Measurements from ENCODE around the gene PHKA2. TPM values are rescaled to one million over a fixed set of nuclear protein-coding genes. Genes with fewer than 3 reads are reported as not detected.

PHKA2 gene
- total RNA-seq, 1 experiment from 2014 or later: 43.0 TPM

- TF ChIP-seq, protein P1, sequence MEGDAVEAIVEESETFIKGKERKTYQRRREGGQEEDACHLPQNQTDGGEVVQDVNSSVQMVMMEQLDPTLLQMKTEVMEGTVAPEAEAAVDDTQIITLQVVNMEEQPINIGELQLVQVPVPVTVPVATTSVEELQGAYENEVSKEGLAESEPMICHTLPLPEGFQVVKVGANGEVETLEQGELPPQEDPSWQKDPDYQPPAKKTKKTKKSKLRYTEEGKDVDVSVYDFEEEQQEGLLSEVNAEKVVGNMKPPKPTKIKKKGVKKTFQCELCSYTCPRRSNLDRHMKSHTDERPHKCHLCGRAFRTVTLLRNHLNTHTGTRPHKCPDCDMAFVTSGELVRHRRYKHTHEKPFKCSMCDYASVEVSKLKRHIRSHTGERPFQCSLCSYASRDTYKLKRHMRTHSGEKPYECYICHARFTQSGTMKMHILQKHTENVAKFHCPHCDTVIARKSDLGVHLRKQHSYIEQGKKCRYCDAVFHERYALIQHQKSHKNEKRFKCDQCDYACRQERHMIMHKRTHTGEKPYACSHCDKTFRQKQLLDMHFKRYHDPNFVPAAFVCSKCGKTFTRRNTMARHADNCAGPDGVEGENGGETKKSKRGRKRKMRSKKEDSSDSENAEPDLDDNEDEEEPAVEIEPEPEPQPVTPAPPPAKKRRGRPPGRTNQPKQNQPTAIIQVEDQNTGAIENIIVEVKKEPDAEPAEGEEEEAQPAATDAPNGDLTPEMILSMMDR (IDR thresholded peaks at IDR 0.05; ENCODE audit: insufficient read depth in 1 of 2, low read depth in 1 of 2, low read length in 1 of 2, severe bottlenecking in 1 of 2, unreplicated experiment in 1 of 2): no peak
- CTCF ChIA-PET: interaction anchor here (0.6 to 1.1 kb wide), 4 partner anchors 10 to 127 kb away, joined by 3 to 4 read pairs (median 4); partner anchors contain the start of genes ADGRG2 and PHKA2
- H3K27me3 Mint-ChIP-seq (ENCODE audit: insufficient read depth, unreplicated experiment): no peaks in the 10 kb centered on the region
- Histone ChIP-seq H3K9me3 (no peaks in the 10 kb centered on the region), H3K4me3 (ENCODE audit: low read depth, low read length) (no peak overlapping the region), H3K4me1 (peaks cover 8% of the 10 kb centered on the region), H3K36me3 (ENCODE audit: control insufficient read depth, insufficient read depth, low read length) (no peaks in the 10 kb centered on the region), H3K27me3 (replicated peaks; ENCODE audit: control insufficient read depth, insufficient read depth, low read length) (no peaks in the 10 kb centered on the region)
- no peaks in the 10 kb centered on the region for H3K9me3 Mint-ChIP-seq (ENCODE audit: unreplicated experiment)
- H3K36me3 Mint-ChIP-seq (ENCODE audit: insufficient read depth, unreplicated experiment): no peaks in the 10 kb centered on the region
- H3K27ac Mint-ChIP-seq (ENCODE audit: unreplicated experiment): peak overlapping the region; percentile 72
- no TSS peak for BruUV-seq (replicated peaks)
- DNase-seq: peak in 1 of 2 experiments; percentile 12
- peaks cover 14% of the 10 kb centered on the region for H3K4me1 Mint-ChIP-seq (ENCODE audit: low read depth, unreplicated experiment)
- H3K4me3 Mint-ChIP-seq (ENCODE audit: unreplicated experiment): peak overlapping the region; percentile 32
- POLR2A ChIA-PET: interaction anchor here (0.7 kb wide), 1 partner anchor 11 kb away, joined by 3 read pairs; the partner anchor contains the start of gene PHKA2
- intact Hi-C loops (cut with micrococcal nuclease; ENCODE audit: unreplicated experiment): no loop called here
These were observed 10.8 kb upstream of the PHKA2 start for GRCh38 chrX:18994713-18995112.

DNA sequence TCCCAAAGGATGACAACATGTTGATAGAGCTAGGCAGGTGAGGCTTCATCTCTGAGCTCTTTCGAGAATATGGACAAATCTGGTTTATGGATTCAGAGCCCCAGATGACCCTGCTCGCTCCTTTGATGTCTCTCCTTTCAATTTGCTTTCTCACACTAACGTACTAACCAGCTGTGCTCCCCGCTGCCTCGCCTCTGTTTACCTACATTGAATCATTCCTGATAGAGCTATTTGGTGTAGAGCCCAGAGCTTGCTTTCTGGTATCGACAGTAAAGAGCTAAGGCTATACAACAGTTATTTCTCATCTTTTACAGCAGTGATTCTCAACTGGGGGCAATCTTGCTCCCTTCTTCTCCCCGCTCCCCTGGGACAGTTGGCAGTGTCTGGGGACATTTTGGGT is 8.9 kb upstream of the PHKA2 start:
- H3K4me1 Mint-ChIP-seq (ENCODE audit: low read depth, unreplicated experiment): peaks cover 14% of the 10 kb centered on the region
- Histone ChIP-seq H3K4me3 (ENCODE audit: low read depth, low read length) (no peak overlapping the region), H3K27me3 (replicated peaks; ENCODE audit: control insufficient read depth, insufficient read depth, low read length) (no peaks in the 10 kb centered on the region), H3K4me1 (peaks cover 8% of the 10 kb centered on the region), H3K36me3 (ENCODE audit: control insufficient read depth, insufficient read depth, low read length) (no peaks in the 10 kb centered on the region), H3K9me3 (no peaks in the 10 kb centered on the region)
- peak overlapping the region; percentile 61 for H3K4me3 Mint-ChIP-seq (ENCODE audit: unreplicated experiment)
- intact Hi-C loops (cut with micrococcal nuclease; ENCODE audit: unreplicated experiment): no loop called here
- ChIA-PET POLR2A (no interaction called here), CTCF (no interaction called here)
- BruUV-seq (replicated peaks): no TSS peak
- no peaks in the 10 kb centered on the region for H3K36me3 Mint-ChIP-seq (ENCODE audit: insufficient read depth, unreplicated experiment)
- no peaks in the 10 kb centered on the region for H3K9me3 Mint-ChIP-seq (ENCODE audit: unreplicated experiment)
- no peaks in the 10 kb centered on the region for H3K27me3 Mint-ChIP-seq (ENCODE audit: insufficient read depth, unreplicated experiment)
- H3K27ac Mint-ChIP-seq (ENCODE audit: unreplicated experiment): peak overlapping the region; percentile 79
- TF ChIP-seq, protein P1 (IDR thresholded peaks at IDR 0.05; ENCODE audit: insufficient read depth in 1 of 2, low read depth in 1 of 2, low read length in 1 of 2, severe bottlenecking in 1 of 2, unreplicated experiment in 1 of 2): no peak
- peak; percentile 24 to 35 for DNase-seq

- POLR2A ChIA-PET: no interaction called here
These were observed 1.2 kb upstream of the PHKA2 start for GRCh38 chrX:18985186-18985435.

More at GRCh38 chrX:18985186-18985435, 1.2 kb upstream of the PHKA2 start:
- Histone ChIP-seq H3K4me3 (ENCODE audit: low read depth, low read length) (peak overlapping the region; percentile 70), H3K27me3 (replicated peaks; ENCODE audit: control insufficient read depth, insufficient read depth, low read length) (no peaks in the 10 kb centered on the region), H3K4me1 (no peaks in the 10 kb centered on the region), H3K9me3 (no peaks in the 10 kb centered on the region), H3K36me3 (ENCODE audit: control insufficient read depth, insufficient read depth, low read length) (no peaks in the 10 kb centered on the region)
- H3K36me3 Mint-ChIP-seq (ENCODE audit: insufficient read depth, unreplicated experiment): no peaks in the 10 kb centered on the region
- BruUV-seq (replicated peaks): no TSS peak
- intact Hi-C loops (cut with micrococcal nuclease; ENCODE audit: unreplicated experiment): no loop called here
- no peaks in the 10 kb centered on the region for H3K4me1 Mint-ChIP-seq (ENCODE audit: low read depth, unreplicated experiment)
- no peaks in the 10 kb centered on the region for H3K27me3 Mint-ChIP-seq (ENCODE audit: insufficient read depth, unreplicated experiment)
- DNase-seq: no peak
- peak overlapping the region; percentile 85 for H3K4me3 Mint-ChIP-seq (ENCODE audit: unreplicated experiment)
- TF ChIP-seq, protein P1 (IDR thresholded peaks at IDR 0.05; ENCODE audit: insufficient read depth in 1 of 2, low read depth in 1 of 2, low read length in 1 of 2, severe bottlenecking in 1 of 2, unreplicated experiment in 1 of 2): no peak
- no peaks in the 10 kb centered on the region for H3K9me3 Mint-ChIP-seq (ENCODE audit: unreplicated experiment)
- CTCF ChIA-PET: interaction anchor here (1.1 kb wide), 1 partner anchor 10 kb away, joined by 3 read pairs; no protein-coding TSS in a partner anchor
- peak overlapping the region; percentile 87 for H3K27ac Mint-ChIP-seq (ENCODE audit: unreplicated experiment)
